ENCODE data around the gene RPP14. TPM values are rescaled to one million over a fixed set of nuclear protein-coding genes. Genes with fewer than 3 reads are reported as not detected.
"Not testable (repeated sequence)": the region's sequence is repeated elsewhere in the genome, so short reads cannot be mapped to it uniquely, and the experiment has no call there.

Gene RPP14
- total RNA-seq, 3 donors from 2014 or later = 21.6 to 24.8 (median 23.8) TPM

- Mint-ChIP-seq H3K4me1 (ENCODE audit: low read depth) (no peaks in the 10 kb centered on the region), H3K9me3 (no peaks in the 10 kb centered on the region), H3K27me3 (ENCODE audit: low read depth) (no peaks in the 10 kb centered on the region), H3K36me3 (ENCODE audit: insufficient read depth) (peaks cover 24% of the 10 kb centered on the region), H3K4me3 (no peak overlapping the region)
- DNase-seq = no peak
- ATAC-seq = no peak
Measured at GRCh38 chr3:58281069-58281468, 25.0 kb upstream of the RPP14 start.

GRCh38 chr3:58285334-58285733 lies 20.7 kb upstream of the RPP14 start:
- no peak for ATAC-seq
- Mint-ChIP-seq H3K9me3 (no peaks in the 10 kb centered on the region), H3K4me1 (ENCODE audit: low read depth) (no peaks in the 10 kb centered on the region), H3K36me3 (ENCODE audit: insufficient read depth) (peaks cover 11% of the 10 kb centered on the region), H3K27me3 (ENCODE audit: low read depth) (no peaks in the 10 kb centered on the region), H3K4me3 (no peak overlapping the region)
- no peak for DNase-seq

- Mint-ChIP-seq H3K4me3 (no peak overlapping the region), H3K36me3 (ENCODE audit: insufficient read depth) (peaks cover 8% of the 10 kb centered on the region), H3K9me3 (no peaks in the 10 kb centered on the region), H3K4me1 (ENCODE audit: low read depth) (no peaks in the 10 kb centered on the region), H3K27me3 (ENCODE audit: low read depth) (no peaks in the 10 kb centered on the region)
- ATAC-seq (no peak), DNase-seq (no peak)
Measured at GRCh38 chr3:58287354-58287753, 18.7 kb upstream of the RPP14 start.

GRCh38 chr3:58288011-58288728 lies 17.9 kb upstream of the RPP14 start:
- H3K36me3 Mint-ChIP-seq (ENCODE audit: insufficient read depth) = peaks cover 8% of the 10 kb centered on the region
- ATAC-seq (no peak), DNase-seq (no peak)
- H3K4me1 Mint-ChIP-seq (ENCODE audit: low read depth) = no peaks in the 10 kb centered on the region
- no peaks in the 10 kb centered on the region for H3K27me3 Mint-ChIP-seq (ENCODE audit: low read depth)
- H3K4me3 Mint-ChIP-seq = no peak overlapping the region
- H3K9me3 Mint-ChIP-seq = no peaks in the 10 kb centered on the region

- ATAC-seq; H3K4me3 Mint-ChIP-seq; H3K9me3 Mint-ChIP-seq; DNase-seq; H3K36me3 Mint-ChIP-seq (ENCODE audit: insufficient read depth); H3K27me3 Mint-ChIP-seq (ENCODE audit: low read depth); H3K4me1 Mint-ChIP-seq (ENCODE audit: low read depth): not testable (repeated sequence)
Measured at GRCh38 chr3:58288964-58289613, 17.0 kb upstream of the RPP14 start.

- not testable (repeated sequence) for DNase-seq; H3K36me3 Mint-ChIP-seq (ENCODE audit: insufficient read depth); H3K9me3 Mint-ChIP-seq; H3K4me1 Mint-ChIP-seq (ENCODE audit: low read depth); H3K4me3 Mint-ChIP-seq; H3K27me3 Mint-ChIP-seq (ENCODE audit: low read depth); ATAC-seq
Measured at GRCh38 chr3:58290446-58290845, 15.6 kb upstream of the RPP14 start.

GRCh38 chr3:58291671-58292338 lies 14.2 kb upstream of the RPP14 start:
- no peak overlapping the region for H3K4me3 Mint-ChIP-seq

GRCh38 chr3:58292866-58293265 lies 13.2 kb upstream of the RPP14 start:
- Mint-ChIP-seq H3K9me3 (no peaks in the 10 kb centered on the region), H3K36me3 (ENCODE audit: insufficient read depth) (peaks cover 4% of the 10 kb centered on the region), H3K27me3 (ENCODE audit: low read depth) (peaks cover under 1% of the 10 kb centered on the region), H3K4me1 (ENCODE audit: low read depth) (no peaks in the 10 kb centered on the region), H3K4me3 (no peak overlapping the region)
- DNase-seq (no peak), ATAC-seq (no peak)

More at GRCh38 chr3:58291671-58292338, 14.2 kb upstream of the RPP14 start:
- ATAC-seq (no peak), DNase-seq (no peak)
- Mint-ChIP-seq H3K9me3 (no peaks in the 10 kb centered on the region), H3K36me3 (ENCODE audit: insufficient read depth) (peaks cover 6% of the 10 kb centered on the region), H3K27me3 (ENCODE audit: low read depth) (no peaks in the 10 kb centered on the region), H3K4me1 (ENCODE audit: low read depth) (no peaks in the 10 kb centered on the region)

- H3K4me3 Mint-ChIP-seq = no peak overlapping the region
- peaks cover 4% of the 10 kb centered on the region for H3K36me3 Mint-ChIP-seq (ENCODE audit: insufficient read depth)
- DNase-seq (no peak), ATAC-seq (no peak)
- peaks cover 7% of the 10 kb centered on the region for H3K27me3 Mint-ChIP-seq (ENCODE audit: low read depth)
- no peaks in the 10 kb centered on the region for H3K4me1 Mint-ChIP-seq (ENCODE audit: low read depth)
- no peaks in the 10 kb centered on the region for H3K9me3 Mint-ChIP-seq
Measured at GRCh38 chr3:58293516-58293915, 12.5 kb upstream of the RPP14 start.

GRCh38 chr3:58296269-58296668 lies 9.8 kb upstream of the RPP14 start:
- Mint-ChIP-seq H3K9me3 (peaks cover under 1% of the 10 kb centered on the region), H3K27me3 (ENCODE audit: low read depth) (peaks cover 19% of the 10 kb centered on the region), H3K4me1 (ENCODE audit: low read depth) (no peaks in the 10 kb centered on the region), H3K4me3 (no peak overlapping the region), H3K36me3 (ENCODE audit: insufficient read depth) (peaks cover 4% of the 10 kb centered on the region)
- DNase-seq (no peak), ATAC-seq (no peak)

GRCh38 chr3:58296843-58297242 lies 9.2 kb upstream of the RPP14 start:
- peaks cover 21% of the 10 kb centered on the region for H3K27me3 Mint-ChIP-seq (ENCODE audit: low read depth)
- no peaks in the 10 kb centered on the region for H3K4me1 Mint-ChIP-seq (ENCODE audit: low read depth)
- H3K36me3 Mint-ChIP-seq (ENCODE audit: insufficient read depth) = peaks cover 4% of the 10 kb centered on the region
- DNase-seq (no peak), ATAC-seq (no peak)
- H3K4me3 Mint-ChIP-seq = no peak overlapping the region
- H3K9me3 Mint-ChIP-seq = peaks cover 4% of the 10 kb centered on the region

GRCh38 chr3:58298190-58298589 lies 7.9 kb upstream of the RPP14 start:
- no peak for ATAC-seq
- no peaks in the 10 kb centered on the region for H3K4me1 Mint-ChIP-seq (ENCODE audit: low read depth)
- peaks cover 30% of the 10 kb centered on the region for H3K27me3 Mint-ChIP-seq (ENCODE audit: low read depth)
- peaks cover 4% of the 10 kb centered on the region for H3K9me3 Mint-ChIP-seq
- H3K4me3 Mint-ChIP-seq = no peak overlapping the region
- H3K36me3 Mint-ChIP-seq (ENCODE audit: insufficient read depth) = peaks cover 4% of the 10 kb centered on the region
- no peak for DNase-seq

- Mint-ChIP-seq H3K9me3 (peaks cover 4% of the 10 kb centered on the region), H3K4me3 (no peak overlapping the region), H3K36me3 (ENCODE audit: insufficient read depth) (peaks cover 2% of the 10 kb centered on the region), H3K4me1 (ENCODE audit: low read depth) (no peaks in the 10 kb centered on the region), H3K27me3 (ENCODE audit: low read depth) (peaks cover 30% of the 10 kb centered on the region)
- ATAC-seq (no peak), DNase-seq (no peak)
Measured at GRCh38 chr3:58299075-58299474, 7.0 kb upstream of the RPP14 start.

GRCh38 chr3:58299839-58300516 lies 6.1 kb upstream of the RPP14 start:
- H3K4me1 Mint-ChIP-seq (ENCODE audit: low read depth) = no peaks in the 10 kb centered on the region
- no peak overlapping the region for H3K4me3 Mint-ChIP-seq
- peaks cover 2% of the 10 kb centered on the region for H3K36me3 Mint-ChIP-seq (ENCODE audit: insufficient read depth)
- ATAC-seq (no peak), DNase-seq (no peak)
- peaks cover 4% of the 10 kb centered on the region for H3K9me3 Mint-ChIP-seq
- H3K27me3 Mint-ChIP-seq (ENCODE audit: low read depth) = peaks cover 30% of the 10 kb centered on the region
